Measurements from ENCODE around the gene TBC1D1.

Gene TBC1D1, protein sequence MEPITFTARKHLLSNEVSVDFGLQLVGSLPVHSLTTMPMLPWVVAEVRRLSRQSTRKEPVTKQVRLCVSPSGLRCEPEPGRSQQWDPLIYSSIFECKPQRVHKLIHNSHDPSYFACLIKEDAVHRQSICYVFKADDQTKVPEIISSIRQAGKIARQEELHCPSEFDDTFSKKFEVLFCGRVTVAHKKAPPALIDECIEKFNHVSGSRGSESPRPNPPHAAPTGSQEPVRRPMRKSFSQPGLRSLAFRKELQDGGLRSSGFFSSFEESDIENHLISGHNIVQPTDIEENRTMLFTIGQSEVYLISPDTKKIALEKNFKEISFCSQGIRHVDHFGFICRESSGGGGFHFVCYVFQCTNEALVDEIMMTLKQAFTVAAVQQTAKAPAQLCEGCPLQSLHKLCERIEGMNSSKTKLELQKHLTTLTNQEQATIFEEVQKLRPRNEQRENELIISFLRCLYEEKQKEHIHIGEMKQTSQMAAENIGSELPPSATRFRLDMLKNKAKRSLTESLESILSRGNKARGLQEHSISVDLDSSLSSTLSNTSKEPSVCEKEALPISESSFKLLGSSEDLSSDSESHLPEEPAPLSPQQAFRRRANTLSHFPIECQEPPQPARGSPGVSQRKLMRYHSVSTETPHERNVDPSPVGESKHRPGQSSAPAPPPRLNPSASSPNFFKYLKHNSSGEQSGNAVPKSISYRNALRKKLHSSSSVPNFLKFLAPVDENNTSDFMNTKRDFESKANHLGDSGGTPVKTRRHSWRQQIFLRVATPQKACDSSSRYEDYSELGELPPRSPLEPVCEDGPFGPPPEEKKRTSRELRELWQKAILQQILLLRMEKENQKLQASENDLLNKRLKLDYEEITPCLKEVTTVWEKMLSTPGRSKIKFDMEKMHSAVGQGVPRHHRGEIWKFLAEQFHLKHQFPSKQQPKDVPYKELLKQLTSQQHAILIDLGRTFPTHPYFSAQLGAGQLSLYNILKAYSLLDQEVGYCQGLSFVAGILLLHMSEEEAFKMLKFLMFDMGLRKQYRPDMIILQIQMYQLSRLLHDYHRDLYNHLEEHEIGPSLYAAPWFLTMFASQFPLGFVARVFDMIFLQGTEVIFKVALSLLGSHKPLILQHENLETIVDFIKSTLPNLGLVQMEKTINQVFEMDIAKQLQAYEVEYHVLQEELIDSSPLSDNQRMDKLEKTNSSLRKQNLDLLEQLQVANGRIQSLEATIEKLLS (N-terminal part only)

DNA sequence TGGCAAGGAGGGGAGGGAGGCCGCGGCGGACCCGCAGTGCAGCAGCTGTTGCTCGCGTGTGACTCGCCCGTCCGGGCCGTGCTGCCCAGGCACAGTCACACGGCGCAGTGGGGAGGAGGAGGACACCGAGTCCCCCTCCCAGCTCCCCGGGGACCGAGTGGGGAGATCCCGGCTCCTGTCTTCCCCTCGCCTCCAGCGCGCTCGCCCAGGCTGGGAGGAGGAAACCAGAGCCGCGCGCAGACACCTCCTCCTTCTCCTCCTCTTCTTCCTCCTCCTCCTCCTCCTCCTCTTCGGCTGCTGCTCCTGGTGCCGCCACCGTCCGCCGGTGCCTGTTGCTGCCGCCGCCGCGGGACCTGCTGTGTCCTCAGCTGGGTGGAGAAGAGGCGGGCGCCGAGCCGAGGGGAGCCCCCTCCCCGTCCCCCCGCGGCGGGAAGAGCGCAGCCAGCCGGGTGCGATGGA is at the start of gene TBC1D1:
TBC1D1 (plus strand) TSS at position 284 of the 459 bp plus-strand sequence. CDS start 11,012 bp downstream, outside the sequence.
- no peak for DNase-seq

DNA sequence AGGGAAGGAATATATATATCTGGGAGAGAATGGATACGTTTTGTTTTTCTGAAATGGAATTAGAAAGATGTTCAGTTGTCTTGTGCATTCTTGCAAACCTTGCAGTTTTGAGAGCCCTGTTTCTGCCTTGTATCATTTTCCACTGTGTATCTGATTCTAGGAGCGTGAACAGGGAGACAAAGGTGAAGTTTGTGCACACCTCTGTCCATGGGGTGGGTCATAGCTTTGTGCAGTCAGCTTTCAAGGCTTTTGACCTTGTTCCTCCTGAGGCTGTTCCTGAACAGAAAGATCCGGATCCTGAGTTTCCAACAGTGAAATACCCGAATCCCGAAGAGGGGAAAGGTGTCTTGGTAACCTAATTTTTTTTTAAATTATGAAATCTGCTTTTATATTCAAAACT is 46.7 kb upstream of the TBC1D1 start:
- DNase-seq: no peak

DNA sequence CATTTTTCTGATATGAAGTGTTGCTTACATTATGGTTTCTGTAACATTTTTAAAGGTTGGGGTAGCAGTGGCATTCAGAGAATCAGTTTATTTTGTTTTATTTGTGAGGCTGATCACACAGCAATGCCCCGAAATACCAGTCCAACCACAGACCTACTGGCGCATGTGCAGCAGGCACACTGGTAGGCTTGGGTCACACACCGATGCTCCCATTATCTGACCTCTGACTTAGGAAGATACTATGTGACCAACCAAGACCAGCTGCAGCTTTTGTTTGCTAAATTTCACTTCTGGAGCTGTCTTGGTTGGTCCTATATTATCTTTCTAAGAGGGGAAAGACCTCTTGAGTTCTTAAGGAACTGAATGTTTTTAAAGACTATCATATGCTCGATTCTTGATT is 45.7 kb upstream of the TBC1D1 start:
- DNase-seq: no peak

DNA sequence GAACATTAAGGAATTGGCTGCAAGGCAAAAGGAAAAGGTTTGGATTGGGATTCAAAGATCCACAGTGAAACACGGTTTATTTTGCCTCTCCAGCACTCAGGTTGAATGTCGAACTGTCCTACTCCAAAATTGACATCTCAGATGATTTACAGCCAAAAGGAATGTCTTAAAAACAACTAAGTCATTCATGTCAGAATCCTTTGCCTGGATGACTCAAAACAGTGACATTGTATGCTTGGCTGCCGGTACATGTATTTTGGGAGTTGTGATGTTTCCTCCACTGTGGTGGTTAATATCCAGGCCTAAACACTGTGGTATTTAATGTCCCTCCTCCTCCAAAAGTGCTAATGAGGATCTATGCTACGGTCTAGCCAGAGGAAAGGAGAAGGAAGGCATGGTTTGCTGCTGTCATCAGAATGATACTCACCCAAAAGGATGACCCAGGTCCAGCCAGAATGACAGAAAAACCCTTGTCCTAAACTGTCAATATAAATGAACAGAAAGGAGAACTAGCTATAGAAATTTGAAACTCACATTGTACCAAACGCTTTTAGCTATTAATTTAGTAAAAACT is 43.5 kb upstream of the TBC1D1 start:
- no peak for DNase-seq

DNA sequence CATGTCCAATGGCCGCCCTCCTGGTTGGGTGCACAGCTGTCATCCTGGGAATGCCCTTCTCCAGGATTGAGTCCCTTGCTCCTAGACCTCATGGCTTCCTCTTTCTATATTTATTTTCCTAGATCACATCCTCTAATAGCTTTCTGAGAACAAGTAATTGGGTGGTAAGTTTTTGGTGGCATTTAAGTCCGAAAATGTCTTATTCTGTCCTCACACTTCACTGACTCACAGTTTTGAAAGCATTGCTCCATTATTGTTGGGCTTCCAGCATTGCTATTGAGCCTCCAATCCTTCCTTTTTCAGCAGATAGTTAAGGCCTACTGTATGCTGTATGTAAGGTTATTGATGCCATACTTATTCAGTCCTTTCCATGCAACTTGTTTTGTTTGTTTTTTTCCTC is 38.5 kb upstream of the TBC1D1 start:
- DNase-seq: no peak

DNA sequence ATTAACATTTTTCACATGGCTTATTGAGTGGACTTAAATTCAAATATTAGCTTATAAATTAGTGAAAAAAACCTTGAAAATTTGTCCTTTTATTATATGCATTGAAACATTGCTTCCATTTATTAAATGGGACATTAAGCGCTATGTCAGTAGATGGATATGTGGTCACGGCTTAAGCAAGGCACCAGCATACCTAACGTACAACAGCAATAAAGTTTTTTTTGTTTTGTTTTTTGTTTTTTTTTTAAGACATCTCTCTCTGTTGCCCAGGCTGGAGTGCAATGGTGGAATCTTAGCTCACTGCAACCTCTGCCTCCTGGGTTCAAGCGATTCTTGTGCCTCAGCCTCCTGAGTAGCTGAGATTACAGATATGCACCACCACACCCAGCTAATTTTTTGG is 32.8 kb upstream of the TBC1D1 start:
- no peak for DNase-seq

DNA sequence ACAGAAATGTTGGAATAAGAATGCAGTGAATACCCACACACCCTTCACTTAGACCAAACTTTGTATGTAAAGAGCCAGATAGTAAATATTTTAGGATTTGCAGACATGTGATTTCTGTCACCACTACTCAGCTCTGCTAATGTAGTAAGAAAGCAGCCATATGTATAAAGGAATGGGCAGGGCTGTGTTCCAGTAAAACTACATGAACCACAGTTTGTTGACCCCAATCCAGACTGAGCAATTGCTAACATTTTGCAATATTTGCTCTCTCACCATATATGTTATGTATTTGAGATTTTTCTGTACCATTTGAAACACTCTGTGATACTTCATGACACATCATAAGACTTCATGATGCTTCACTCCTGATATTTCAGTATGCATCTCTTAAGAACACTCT is 32.0 kb upstream of the TBC1D1 start:
- DNase-seq: no peak

DNA sequence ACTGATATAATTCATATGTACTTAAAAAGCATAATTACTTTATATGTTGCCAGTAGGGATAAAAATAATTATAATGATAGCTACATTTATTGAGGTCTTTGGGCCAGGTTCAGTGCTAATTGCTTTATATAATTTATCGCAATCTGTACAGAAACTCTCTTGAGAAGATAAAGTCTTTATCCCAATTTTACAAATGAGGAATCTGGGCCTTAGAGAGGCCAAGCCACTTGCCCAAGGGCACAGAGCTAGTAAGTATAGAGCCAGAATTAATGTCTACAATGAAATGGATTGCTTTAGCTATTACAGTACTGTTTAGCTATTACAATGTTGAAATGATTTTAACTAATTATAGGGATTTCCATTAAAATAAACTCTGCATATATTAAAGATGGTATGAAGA is 30.6 kb upstream of the TBC1D1 start:
- DNase-seq: no peak

DNA sequence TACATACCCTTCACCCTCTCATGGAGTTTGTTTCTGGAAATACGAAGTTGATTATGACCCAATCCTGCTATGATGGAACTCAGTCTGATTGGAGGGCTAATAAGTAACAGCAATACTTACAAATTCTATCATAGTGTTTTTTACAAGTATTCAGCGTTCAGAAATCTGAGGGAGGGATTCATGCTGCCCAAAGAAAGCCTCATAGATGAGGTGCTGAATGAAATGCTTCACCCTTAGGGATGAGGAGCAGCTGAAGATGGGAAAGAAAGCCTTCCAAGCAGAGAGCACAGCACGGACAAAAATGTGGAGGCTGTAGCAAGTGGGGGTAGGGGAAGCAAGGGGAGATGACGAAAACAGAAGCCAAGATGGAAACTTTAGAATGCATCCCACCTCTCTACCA is 27.9 kb upstream of the TBC1D1 start:
- no peak for DNase-seq

DNA sequence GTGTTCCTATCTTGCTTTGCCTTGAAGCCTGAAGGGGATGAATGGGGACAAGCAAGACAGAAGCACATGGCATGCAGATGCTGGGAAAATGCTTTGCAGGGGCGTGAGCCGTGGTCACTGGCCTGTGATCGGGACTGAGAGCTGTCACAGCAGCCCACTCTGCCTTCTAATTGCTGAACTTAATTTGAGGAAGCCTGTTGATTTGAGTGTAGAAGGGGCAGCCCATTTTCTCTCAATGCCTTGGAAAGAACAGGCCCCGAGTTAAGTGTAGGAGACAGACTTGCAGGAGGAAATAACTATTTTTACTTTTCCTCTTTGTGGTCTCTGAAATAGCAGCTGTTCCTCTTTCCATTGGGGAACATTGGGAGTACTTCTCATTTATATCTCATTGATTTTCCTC is 26.1 kb upstream of the TBC1D1 start:
- no peak for DNase-seq

DNA sequence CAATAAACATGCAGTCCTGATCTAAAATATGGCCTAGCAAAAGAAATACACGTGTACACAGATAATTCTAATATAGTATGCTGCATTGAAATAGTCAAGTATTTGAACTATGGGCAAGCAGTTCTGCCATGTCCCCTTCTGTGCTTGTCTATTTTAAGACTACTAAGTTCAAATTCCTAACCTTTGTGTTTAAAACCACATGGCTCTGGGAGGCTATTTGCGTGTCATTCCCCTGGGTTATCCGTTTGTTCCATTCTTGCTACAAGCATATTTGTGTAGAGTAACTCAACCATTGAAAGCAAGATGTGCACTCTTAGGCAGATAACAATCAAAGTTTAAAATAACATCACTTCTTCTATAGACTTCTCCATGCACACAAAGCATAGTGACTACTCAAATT is 25.4 kb upstream of the TBC1D1 start:
- no peak for DNase-seq

DNA sequence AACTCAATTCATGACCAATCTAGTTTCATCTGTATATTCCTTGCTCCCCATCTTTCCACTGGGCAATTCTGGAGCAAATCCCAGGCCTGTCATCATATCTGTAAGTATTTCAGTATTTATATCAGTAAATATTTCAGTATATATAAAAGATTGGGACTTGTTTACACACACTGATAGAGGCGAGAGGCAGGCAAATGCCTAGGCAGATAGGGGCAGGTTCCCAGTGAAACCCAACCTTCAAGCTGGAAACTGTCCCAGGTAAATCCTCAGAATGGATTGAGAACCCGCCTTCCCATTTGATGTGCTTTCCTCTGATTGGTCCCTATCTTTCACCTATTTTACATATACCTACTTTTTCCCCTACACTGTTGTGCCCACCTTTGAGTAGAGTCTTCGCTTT is 23.8 kb upstream of the TBC1D1 start:
- no peak for DNase-seq

DNA sequence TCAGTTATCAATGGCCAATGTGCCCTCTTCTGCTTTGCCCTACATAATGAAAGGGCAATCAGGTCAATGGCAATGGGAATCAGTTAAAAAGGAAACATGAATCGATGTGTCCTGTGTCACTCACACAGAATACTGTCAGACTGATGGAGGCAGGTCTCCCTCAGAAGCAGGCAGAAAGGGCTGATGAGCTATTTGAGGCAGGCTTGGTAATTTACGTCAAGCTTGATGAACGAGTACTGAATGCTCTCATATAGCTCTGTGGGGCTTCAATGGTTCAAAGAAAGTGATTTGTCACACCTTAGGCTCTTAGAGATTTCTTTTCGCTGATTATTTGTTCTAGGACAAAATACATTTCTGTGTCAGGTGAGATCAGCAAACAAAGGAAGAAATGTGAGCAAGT is 22.6 kb upstream of the TBC1D1 start:
- DNase-seq: no peak

DNA sequence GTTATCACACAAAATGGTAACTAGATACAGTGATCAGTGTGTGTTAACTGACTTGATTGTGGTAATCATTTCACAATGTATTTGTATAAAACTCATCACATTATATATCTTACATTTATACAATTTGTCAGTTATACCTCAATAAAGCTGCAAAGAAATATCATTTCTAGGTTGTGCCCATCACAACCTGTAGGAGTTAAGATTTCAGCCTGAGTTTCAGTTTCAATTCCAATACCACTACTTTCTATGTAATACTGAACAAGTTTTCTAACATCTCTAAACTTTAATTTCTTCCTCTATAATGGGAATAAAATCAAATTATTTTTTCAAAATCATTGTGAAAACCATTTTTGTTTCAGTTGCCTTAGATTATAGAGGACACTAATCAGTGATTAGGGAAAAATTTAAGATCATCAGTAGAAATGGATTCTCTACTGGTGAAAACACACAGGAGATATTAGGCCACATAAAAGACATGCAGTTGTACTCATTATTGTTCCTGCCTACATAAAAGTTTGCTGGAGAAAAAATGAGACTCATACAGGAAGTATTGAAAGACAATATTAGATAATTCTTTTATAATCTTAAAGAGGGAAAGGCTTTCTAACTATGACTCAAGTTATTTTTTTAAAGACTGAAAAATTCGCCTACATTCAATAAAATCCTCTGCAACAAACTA is 18.4 kb upstream of the TBC1D1 start:
- DNase-seq: no peak

DNA sequence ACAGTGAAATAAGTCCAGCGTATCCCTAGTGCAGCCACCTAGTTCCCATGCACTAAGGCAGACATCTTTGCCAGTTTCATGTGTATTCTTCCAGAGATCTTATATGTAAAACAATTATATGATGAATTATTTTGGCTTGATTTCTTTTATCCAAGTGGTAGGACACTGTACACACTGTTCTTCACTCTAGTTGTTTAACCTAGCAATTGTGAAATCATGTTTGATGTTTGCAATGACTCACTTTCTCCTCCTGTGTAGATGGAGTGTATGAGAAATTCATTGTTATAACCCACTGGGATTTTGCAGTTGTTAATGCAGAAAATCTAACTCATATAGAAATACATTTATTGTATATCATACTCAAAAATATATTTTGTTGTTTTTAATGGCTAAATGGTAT is 17.5 kb upstream of the TBC1D1 start:
- DNase-seq: no peak

DNA sequence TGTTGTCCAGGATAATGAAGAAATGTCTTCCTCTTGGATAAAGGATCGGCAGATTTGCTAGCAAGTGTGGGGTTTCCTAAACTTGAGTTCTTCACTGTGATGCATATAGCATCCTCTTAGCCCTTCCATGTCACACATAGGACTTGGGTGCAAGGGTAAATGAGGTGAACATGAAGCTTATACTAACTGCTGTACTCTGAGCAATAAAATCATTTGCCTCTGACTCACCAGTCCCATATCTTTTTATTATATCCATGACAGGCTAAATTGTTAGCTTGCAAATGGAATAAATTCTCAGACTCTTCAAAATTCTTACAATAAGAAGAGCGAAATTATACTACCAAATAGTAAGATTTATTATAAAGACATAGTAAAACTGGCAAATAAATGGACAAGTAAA is 14.7 kb upstream of the TBC1D1 start:
- no peak for DNase-seq

DNA sequence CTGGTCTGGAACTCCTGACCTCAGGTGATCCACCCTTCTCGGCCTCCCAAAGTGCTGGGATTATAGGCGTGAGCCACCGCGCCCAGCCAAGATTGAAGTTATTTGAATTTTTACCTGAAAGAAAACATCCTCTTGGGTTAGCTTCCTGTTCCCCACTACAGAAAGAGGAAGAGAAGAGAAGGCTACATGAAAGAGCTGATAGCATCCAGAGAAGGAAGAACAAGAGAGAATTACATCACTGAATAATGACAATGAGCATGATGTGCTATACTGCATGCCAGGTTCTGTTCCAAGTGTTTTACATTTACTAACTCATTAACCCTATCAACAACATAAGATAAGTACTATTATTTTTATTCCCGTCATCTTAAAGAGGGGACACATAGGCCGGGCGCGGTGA is 11.5 kb upstream of the TBC1D1 start:
- no peak for DNase-seq

DNA sequence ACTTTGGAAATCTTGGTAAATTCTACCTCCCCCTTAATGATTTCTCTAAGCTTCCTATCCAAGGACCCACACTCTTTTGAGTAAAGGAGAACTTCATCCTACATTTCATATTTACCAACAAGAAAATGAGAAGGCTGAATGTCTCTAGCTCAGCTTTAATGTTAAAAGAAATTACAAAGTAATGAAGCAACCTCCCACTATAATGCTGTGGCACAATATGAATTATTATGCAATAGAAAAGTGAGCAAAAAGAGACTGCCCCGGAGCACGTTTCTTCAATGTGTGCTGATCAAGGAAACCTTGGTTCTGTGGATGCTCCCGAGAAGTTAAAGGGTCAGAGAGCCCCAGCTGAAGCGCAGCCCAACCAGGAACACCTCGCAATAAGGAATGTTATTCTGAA is 9.1 kb upstream of the TBC1D1 start:
- DNase-seq: no peak

DNA sequence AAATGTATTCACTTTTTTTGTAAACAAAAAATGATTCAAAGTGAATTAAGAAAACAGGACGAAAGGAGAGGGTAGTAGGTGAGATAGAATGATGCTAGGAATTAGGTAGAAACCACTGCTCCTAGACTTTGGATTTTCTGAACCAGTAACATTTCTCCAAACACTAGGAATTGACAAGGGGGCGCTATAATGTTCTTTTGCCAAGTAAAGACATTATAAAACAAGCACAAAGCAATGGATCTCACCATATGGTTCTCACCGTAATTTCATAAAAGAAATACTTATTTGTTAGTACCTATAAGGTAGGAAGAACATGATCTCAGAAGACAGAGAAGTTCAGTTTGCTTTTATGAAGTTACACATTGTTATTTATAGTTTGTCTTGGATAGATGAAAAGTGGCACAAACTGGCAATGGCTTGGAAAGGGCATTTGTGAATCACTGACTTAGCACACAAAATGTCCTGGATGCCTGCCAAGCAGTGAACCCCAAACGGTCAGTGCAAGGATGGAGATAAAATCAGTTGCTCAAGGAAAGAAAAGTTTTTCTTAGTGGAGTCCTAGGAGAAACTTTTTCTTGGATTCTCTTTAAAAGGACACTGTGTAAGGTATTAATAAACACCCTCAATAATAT is 8.1 kb upstream of the TBC1D1 start:
- no peak for DNase-seq

DNA sequence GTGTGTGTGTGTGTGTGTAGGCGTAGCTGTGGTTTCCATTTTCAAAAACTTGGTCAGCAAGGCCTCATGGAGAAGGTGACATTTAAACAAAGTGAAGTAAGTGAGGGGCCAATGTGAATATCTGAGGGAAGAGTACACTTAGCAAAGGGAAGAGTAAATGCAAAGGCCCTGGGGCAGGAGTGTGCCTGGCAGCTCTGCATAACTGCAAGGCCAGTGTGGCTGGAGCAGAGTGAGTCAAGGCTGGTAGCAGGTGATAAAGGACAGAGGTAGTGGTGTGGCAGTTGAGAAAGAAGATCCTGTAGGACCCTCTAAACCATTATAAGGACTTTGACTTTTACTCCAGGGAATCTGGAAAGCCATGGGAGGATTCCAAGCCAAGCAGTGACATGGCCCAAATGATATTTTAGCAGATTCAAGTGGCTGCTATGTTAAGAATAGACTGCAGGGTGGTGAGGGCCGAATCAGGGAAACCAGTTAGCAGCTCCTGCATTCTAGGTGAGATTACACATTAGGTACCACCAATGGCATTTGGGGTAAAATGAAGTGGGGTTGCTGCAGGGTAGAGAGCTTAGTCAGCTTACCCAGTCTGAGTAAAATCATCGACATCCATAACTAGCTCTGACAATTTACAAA is 5.9 kb upstream of the TBC1D1 start:
- no peak for DNase-seq

DNA sequence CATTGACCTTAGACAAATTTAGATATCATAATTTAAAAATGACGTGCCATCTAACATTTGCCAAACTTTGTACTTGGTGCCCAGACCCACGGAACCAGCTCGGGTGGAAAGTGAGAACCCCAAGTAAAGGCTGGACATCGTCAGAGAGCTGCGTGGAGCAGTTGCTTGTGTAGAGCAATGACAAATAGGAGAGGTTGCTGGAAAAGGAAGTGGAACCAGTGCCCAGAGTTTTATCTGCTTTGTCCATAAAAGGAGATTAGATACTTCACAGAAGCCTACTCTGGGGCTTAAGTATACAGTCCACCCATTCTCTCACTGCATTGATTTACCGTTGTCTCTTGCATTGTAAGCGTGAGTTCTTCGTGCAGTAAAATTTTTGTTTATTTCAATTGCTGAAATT is 5.4 kb upstream of the TBC1D1 start:
- no peak for DNase-seq
